HG03159 (cell line): ENCODE measurements around the gene ZNF521.

ENCODE experiments used
- ATAC-seq: cut with Tn5 transposase; IDR thresholded peaks from one replicate; pipeline ENCODE4 v1.9.1; 2021; ENCODE audit warnings: mild to moderate bottlenecking, moderate library complexity; ENCODE audit not compliant: unreplicated experiment

The ZNF521 gene

DNA sequence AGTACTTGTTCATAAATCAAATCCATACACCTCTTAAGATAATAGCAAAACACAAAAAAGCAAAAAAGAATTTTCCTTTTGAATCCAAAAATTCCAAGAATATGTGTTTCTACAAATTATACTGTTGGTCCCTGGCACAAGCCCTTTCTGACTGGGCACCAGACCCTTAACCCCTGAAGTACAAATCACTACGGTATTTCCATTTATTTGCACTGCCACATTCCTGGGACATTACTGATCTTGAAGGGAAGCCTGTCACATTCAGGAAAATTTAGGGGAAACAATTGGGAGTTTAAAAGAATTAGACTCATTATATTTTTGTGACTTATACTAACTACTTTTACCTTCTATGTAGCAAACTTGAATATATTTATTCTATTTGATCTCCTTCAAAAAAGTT, 98.8 kb downstream of the ZNF521 start:
- ATAC-seq, result no peak

DNA sequence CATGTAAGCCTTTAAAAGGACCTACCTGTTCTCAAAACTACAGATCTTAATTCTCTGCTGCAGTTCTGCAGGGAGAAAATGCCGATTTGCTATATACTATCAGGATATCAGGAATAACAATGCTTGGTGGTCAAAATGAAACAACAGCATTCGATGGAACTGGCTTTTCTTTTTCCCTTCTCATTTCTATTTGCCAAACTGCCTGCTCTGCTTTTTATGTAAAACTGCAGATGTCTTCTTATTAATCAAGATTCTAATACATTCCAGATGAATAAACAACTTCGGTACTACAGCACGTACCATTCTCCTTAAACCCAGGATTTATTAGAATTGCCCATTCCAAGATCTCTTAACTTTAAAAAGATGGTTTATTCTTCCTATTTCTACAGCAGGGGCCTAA, 100.9 kb downstream of the ZNF521 start:
- ATAC-seq, result no peak

DNA sequence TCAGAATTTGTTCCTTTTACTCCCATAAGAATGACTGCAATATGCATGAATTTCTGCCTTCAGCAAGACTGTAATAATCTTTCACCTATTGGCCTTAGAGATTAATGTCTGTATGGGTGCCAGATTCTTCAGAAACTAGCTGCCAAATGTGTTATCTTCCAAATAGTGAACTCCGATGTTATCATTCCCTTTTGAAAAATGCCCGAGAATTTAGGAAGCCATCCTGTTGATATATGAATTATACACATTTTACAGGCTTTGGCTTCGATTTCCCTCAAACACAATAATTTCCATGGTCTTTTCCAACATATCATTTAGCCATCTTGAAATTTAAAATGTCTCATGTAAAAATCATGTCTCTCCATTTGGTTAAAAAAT, 101.5 kb downstream of the ZNF521 start:
- ATAC-seq, result no peak

DNA sequence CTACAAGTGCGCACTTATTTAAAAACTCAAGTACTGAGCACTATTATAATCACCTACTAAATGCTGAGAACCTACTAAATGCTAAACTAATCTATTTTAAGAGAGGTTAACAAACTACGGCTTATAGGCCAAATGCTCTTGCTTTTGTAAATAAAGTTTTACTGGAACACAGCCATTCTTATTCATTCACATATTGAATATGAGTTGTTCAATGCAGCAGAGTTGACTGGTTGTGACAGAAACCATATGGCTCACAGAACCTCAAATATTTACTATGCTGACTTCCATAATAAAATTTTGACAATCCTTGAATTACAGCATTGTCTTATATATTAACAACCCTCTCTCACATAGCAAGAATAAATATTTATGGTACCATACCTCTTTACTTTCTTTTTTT, 103.2 kb downstream of the ZNF521 start:
- no peak for ATAC-seq

DNA sequence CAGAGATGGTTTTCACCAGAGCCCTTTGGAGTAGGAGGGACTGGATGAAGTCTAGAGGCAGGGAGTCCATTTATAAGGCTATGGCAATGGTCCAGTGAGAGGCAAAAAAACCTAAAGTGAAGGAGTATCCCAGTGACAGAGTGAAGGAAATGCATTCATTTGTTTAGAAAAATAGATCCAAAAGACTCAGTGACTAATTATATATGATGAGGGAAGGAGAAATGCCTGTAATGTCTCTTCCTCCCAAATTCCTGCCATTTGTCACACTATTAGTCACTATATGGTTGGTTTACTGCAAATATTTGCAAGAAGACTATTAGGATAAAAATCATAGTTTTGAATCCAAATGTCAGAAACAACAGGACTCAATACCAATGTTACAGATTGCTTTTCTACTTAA, 104.2 kb downstream of the ZNF521 start:
- no peak for ATAC-seq

DNA sequence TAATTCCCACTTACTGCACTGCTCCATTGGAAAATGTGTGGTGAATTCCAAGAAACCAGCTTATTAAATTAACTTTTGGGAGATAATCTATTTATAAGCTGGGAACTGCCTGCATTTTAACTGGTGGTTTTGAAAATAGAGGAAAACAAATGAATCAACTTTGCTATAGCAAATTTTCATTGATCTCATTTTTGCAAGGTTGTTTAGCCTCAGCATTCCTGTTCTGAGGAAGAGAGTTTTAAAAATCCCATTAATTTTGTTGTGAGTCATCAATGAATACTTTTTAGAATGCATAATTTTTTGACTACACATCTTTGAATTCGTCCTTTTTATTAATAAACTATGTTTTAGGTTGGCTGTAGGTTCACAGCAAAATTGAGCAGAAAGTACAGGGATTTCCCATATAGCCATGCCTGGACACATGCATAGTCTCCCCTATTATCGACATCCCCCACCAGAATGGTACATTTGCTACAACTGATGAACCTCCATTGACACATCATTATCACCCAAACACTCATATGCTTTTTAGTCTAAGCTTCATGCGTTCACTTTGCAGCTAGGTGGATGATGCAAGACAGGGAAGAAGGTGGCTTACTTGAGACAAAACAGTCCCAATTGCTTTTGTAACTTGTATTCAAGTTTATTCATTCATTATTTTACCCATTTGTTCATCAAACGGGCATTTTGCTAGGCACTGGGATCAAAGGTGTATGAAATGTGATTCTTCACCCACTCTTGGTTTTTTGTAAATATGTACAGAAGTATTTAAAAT, 106.9 kb downstream of the ZNF521 start:
- no peak for ATAC-seq

DNA sequence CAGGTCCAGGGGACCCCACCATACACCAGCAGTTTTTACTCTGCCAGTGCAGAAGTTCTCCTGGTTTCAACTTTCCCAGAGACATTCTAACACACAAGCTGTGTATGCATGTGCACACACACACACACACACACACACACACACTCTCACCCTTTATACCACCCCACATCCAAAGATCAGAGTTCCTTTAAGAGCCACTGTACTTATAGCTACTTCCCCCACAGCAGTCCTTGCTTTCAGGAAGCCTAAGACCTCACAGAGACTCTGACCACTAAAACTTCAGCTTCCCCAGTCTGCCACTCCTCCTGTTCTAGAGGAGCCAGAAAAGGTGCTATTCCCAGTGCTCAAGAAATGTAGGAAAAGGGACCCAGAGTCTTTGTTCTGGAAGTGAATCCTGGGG, 107.8 kb downstream of the ZNF521 start:
- ATAC-seq, result no peak

DNA sequence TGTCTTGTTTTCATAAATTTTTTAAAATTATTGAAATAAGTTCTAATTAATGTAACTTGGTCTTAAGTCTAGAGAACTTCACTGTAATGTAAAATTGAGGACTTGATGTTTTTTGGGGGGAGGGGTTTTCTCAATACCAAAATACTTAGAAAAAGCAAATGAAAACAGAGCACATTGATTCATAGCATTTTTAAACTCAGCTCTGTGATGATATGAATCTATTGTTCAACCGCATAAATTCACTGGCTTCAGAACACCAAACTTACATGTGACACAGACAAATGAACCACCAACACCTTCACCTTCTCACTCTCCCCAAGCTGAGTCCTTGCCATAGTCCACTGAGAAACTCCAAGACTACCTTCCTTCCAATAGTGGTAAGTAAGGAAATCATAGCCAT, 108.2 kb downstream of the ZNF521 start:
- ATAC-seq, result no peak

DNA sequence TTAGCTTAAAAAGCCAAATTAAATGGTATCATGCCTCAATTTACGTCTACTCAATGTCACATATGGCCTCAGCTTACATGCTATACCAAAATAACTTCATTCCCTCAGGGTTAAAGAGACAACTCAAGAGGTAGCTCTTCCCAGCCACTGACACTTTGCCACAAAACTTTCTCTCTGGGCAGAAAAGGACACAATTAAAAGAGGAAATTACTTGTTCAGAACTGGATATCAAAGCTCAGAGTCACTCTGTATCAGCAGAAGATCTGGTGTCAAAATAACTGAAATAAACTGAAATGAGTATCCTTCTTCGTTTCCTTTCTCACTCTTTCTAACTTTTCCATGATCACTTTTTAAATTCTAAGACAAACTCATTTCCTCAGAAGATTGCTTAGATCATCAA, 108.7 kb downstream of the ZNF521 start:
- no peak for ATAC-seq

DNA sequence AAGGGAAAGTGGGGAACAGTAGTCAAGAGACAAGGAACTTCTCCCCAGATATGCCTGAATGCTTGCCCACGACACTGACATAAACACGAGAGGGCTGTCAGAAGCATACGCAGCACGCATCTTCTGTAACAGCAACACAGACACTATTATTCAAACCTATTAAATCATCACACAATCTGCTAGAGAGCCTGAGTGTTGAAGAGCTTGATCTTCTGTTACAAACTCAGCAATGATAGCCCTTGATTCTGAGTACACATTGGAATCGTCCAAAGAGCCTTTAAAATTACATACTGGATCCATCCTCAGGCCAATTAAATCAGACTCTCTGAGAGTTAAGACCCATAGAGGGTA, 111.6 kb downstream of the ZNF521 start:
- ATAC-seq, result no peak

DNA sequence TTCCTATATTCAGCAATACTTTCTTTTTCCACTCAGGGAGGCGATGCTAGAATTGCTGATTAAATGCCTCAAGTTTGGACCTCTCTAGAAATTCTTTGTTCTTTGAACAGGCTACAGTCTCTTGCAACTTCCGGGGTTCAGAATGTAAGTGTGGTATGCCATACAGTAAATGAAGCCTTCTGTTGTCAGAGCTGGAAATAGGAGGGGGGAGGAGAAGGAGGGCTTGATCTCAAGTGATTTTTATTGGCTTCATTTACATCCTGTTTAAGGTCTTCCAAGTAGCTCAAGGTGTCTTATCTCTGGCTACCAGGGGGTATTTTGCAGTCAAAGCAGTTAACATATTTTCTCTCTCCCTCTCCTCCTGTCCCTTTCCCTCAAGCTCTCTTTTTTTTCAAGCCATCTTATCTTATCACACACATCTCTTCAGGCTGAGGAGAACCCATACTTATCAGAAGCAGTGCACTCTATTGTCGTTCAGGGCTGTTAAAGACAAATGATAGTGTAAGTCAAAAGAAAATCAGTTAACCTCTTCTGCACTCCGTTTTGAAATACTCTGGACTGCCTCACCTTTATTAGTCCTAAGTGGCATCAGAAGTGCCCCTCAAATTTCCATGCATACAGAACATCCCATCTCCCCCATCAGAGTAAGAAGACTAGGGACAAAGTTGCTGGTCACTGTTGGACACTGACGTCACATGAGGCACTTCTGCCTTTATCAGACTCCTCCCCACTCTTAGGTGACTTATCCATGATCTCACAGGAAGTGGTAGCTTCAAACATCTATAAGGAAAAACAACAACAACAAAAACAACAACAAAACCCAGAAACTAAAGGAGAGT, 112.2 kb downstream of the ZNF521 start:
- no peak for ATAC-seq

DNA sequence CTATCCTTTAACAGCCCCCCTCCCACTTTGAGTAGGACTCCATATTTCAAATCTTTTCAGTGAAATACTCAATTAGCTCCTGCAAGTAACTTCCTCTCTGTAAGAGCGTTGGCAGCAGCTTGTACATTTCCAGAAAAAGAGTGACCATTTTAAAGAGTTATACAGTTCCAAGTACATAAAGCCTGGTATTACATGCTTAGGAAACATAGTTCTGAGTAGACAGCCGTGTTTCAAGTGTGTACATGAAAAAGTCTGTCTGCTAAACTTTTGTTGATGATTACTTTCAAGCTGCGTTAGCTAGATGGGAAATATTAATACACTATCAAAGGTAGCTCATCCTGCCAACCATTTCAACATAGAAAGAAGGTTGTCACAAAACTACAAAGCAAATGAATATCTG, 112.8 kb downstream of the ZNF521 start:
- ATAC-seq, result no peak

DNA sequence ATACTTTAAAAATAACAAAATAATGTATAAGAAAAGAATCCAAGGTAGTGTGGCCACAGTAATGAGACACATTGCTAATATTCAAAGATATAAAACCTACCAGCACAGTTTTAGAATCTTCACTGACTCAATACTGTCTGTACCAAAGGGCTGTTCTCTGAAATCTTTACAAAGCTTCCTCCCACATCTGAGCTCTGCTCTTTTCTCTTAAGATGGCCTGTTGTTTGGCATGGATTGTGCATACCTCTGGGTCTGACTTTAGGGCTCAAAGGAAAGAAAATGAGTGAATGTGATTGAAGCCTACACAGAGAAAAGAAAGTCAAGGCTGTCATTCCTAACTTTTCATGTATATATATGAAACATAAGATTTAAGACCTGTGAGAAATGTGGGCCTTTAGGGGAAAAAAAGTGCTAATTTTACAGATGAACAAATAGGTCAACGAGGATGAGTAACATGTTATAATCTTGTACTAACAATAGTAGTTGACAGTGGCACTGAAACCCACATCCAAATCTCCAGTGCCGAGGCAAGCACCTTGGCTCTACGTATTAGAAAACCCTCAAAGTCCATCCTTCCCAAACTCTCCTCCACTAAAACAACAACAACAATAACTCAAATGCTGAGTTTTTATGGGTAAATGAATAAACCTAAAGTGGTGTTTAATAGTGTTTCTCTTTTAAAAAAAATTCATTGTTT, 114.2 kb downstream of the ZNF521 start:
- no peak for ATAC-seq

DNA sequence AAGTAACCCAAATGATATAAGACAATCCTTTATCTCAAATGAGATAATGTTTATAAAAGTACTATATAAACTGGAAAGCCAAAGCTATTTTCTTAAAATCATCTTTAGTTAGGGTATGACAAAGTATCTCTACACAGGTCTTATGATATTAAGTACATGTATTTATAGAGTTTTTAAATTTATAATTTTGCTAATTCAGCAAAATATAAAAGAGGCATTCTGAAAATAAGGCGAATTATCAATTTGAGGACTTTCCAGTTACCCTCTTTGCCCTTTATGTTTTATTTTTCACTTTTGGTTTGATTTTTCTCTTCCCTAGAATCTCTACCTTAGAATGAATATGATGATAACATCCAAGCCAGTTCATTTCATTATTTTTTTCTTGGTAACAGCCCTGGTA, 115.2 kb downstream of the ZNF521 start:
- no peak for ATAC-seq

DNA sequence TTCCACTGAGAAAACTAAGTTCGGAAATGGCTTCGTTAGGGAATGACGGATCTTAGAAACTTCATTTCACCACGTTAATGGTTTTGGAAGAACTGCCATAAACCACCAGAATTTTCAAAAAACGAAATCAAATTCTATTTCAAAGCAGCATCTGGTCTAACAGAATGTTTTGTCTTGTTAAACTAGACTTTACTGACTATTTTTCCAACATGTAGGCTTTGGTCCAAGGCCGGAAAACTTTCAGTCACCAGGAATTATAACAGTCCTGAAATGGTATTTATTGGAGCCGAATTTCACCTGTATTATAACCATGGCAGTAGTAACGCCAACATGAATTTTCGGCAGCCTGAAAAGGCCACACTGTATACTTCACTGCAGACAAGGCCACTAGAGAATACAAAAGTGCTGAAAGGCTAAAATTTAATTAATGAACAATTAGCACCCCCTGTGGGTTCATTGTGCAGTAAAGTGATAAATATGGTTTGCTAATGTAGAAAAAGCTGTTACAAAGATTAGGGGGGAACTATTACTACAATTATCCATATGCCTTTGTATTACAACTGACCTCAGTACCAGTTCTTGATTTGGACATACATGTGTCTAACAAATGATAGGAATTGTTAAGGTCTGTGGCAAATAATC, 116.4 kb downstream of the ZNF521 start:
- no peak for ATAC-seq

DNA sequence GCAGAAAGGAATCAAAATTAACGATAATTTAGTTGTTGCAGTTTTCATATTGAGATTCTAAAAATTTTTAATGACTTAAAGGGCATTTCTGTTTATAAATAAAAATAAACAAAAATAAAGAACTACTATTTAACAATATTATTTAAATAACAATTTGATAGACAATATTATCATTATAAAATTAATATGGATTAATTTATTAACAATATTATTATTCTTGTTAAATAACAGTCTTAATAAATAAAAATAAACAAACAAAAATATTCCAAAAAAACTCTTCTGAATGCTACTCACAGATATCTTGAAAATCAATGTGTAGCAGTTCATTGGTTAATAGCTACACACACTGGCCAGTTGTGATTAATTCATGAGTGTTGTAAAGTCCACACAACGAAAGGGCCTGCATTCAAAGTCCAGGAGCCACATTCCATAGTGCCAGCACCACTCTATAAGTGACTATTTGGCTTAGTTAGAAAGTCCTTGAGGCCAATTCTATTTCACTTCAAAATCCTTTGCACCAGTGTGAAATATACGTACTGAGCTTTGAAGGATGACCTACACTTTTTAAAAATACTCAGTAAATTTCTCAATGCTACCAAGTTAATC, 117.1 kb downstream of the ZNF521 start:
- ATAC-seq, result no peak

DNA sequence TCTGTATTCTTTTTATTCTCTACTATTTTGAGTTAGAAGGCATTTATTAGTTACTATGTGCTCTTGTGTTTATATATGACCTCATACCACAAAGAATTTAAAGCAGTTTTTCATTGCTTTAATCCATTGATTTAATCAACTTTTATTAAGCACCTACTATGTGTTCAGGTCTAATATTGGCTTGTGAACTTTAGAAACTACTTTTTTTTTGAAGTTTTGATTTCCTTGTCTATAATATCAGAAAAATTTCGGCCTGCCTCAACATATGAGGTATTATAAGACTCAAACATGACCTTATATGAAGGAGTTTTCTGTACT, 117.7 kb downstream of the ZNF521 start:
- no peak for ATAC-seq

DNA sequence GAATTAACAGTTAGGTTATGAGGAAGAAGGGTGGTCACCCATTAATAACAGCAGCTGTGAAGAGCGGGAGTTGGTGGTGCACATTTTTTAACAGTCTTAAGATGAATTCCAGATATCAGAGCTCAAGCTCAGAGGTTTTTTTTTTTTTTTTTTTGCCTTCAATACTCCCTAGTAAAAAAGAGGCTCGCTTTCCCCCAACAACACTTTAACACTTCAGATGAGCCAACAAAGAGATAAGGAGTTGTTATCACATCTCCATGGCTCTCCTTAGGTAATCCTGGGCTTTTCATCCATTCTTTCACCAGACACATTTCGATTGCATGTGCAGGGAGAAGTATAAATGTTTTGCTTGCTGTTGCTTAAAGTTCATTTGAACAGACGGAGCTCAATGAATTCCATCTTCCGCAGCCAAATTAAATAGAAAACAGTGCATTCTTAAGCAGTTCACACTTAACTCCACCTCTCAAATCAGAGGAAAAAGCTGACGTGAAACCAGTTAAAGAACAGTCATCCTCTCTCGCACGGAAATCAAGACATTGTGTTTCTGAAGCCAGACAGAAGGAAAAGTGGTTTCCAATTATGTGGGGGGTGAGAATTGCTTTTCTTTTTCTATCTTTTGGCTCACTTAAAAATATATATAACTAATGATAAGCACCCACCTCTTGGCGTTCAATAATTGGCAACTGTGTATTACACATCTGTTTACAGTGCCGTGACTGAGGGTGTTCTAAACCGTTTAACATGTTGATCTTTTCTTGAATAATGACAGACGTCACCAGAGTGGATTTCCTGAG, 118.2 kb downstream of the ZNF521 start:
- ATAC-seq, result no peak

DNA sequence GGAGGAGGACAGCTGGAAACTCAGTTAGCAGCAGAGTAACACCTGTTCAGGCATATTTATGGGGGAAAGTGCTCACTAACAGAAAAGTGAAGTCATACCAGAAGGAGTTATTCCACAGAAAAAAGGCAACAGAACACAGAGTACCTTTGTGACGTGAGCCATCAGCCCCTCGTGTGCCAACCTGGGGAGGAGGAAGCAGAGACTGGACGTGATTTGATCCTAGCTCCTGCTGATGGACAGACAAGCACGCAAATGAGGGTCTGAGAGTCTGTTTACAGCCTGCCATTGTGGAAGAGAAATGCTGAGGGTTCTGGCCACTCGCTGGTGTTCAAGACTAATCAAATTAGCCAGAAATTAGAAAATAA, 120.7 kb downstream of the ZNF521 start:
- ATAC-seq, result no peak

DNA sequence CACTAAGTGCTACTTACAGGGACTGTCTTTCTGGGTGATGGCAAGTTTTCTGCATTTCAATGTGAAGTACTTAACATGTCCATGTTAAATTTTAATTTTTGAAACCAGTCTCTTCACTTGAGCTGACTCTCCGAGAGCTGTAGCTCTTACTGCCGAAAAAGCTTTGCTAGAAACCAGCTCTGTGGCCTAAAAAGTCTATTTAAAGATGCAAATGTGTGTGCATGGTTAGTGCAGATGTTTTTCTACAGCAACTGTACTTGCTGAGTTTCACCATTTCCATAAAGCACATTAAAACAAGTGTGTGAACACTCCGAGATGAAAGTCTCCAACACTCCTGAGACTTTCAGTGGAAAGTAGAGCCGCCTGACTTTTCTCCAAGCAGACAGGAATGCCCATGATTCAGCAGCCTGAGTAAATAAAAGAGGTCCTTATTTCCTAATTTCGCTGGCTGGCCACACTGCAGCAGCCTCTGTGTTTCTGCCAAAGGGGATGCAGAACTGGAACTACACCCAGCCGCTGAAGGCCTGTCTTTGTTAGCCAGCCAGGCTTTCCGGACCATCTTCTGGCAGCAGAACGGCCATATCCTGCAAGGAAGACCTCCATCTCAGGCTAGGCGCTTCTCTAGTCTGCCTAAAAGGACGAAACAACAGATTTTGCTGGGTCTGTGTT, 121.2 kb downstream of the ZNF521 start:
- ATAC-seq, result no peak
